ENCODE results near the gene AKAP14.

DNA sequence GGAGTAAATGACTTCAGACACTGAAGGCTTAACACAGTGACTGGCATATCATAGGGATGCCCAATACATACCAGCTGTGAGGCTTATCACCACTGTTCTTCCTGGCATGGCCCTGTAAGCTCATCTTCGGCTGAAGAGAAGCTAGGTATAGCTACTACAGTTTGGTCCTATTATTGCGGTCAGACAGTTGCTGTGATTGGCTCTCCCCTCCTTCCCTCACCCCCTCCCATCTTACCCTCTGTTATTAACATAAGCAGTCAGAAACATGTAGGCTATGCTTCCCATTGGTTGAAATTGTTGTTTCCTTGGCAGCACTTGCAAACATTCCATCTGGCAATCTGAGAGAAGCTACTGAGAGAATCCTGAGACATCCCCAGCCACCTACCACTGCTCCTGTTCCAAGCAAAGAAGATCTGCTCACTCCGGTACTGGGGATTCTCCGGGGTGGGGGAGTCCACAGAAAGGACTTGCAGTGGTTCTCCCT lies at the start of gene AKAP14:
- TF ChIP-seq, protein P1, sequence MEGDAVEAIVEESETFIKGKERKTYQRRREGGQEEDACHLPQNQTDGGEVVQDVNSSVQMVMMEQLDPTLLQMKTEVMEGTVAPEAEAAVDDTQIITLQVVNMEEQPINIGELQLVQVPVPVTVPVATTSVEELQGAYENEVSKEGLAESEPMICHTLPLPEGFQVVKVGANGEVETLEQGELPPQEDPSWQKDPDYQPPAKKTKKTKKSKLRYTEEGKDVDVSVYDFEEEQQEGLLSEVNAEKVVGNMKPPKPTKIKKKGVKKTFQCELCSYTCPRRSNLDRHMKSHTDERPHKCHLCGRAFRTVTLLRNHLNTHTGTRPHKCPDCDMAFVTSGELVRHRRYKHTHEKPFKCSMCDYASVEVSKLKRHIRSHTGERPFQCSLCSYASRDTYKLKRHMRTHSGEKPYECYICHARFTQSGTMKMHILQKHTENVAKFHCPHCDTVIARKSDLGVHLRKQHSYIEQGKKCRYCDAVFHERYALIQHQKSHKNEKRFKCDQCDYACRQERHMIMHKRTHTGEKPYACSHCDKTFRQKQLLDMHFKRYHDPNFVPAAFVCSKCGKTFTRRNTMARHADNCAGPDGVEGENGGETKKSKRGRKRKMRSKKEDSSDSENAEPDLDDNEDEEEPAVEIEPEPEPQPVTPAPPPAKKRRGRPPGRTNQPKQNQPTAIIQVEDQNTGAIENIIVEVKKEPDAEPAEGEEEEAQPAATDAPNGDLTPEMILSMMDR (IDR thresholded peaks at IDR 0.05; ENCODE audit: low read depth, low read length), result no peak
- TF ChIP-seq, protein P2, sequence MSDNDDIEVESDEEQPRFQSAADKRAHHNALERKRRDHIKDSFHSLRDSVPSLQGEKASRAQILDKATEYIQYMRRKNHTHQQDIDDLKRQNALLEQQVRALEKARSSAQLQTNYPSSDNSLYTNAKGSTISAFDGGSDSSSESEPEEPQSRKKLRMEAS (IDR thresholded peaks at IDR 0.05; ENCODE audit: low read depth, low read length), result no peak
- TF ChIP-seq POLR2A (IDR thresholded peaks at IDR 0.05; ENCODE audit: extremely low read depth, insufficient read length), result no peak
- no peak for TF ChIP-seq MYC (IDR thresholded peaks at IDR 0.05; ENCODE audit: low read depth, low read length)

All from NB4 (cell line).